Stimulated activated naive CD8-positive, alpha-beta T cell treated with anti-CD3 and anti-CD28 coated beads, Interleukin-15, Interleukin-2, amounts not matched to agents 100 ng/mL and 50 ng/mL, for 24 hours (primary cell): ENCODE data around the gene PLEKHA1.

ENCODE experiments used
- H3K27ac Mint-ChIP-seq: one replicate; pipeline ENCODE4 v1.8.0; 2021; ENCODE audit warnings: mild to moderate bottlenecking, mixed read lengths
- H3K27me3 Mint-ChIP-seq: one replicate; pipeline ENCODE4 v1.8.0; 2021; ENCODE audit warnings: mixed read lengths
- H3K36me3 Mint-ChIP-seq: one replicate; pipeline ENCODE4 v1.8.0; 2021; ENCODE audit warnings: low read depth, mixed read lengths
- H3K4me1 Mint-ChIP-seq: one replicate; pipeline ENCODE4 v1.8.0; 2021; ENCODE audit warnings: low read depth, mixed read lengths
- H3K4me3 Mint-ChIP-seq: one replicate; pipeline ENCODE4 v1.8.0; 2021; ENCODE audit warnings: mild to moderate bottlenecking, mixed read lengths
- H3K9me3 Mint-ChIP-seq: one replicate; pipeline ENCODE4 v1.8.0; 2021; ENCODE audit warnings: mixed read lengths

Gene PLEKHA1

DNA sequence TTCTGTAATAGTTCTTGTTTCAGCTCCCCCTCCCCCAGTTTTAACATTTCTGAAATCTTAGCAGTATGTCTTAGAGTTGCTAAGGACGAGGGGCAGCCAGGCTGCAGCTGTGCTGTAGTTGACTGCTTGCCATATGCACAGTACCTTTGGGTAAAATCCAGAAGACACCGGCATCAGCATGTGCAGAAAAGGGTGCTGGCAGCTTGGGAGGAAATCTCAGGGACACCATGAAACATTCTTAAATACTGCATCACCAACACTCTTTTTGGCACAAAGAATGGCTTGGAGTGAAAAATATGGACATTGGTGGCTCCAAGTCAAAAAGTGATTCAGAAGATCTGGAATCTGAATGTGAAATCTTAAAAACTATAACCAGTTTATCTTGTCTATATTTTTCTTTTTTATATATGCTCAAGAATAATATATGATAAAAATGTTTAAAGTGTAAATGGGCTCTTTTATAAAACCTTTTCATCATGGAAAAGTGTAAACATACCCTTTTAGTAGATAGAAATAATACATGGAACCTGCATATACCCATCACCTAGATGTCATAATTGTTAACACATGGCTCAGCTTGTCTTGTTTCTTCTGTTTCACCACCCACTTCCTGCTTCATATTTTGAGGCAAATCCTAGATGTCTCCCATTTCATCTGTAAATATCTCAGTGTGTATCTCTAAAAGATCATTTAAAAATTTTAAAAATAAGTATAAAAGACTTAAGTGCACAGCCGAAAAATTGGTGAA is 45.5 kb downstream of the PLEKHA1 start:
- peaks cover 52% of the 10 kb centered on the region for H3K36me3 Mint-ChIP-seq
- H3K9me3 Mint-ChIP-seq, result peaks cover 4% of the 10 kb centered on the region
- H3K4me1 Mint-ChIP-seq, result peaks cover 90% of the 10 kb centered on the region
- H3K4me3 Mint-ChIP-seq, result no peak overlapping the region
- H3K27me3 Mint-ChIP-seq, result no peaks in the 10 kb centered on the region
- H3K27ac Mint-ChIP-seq, result no peak overlapping the region

DNA sequence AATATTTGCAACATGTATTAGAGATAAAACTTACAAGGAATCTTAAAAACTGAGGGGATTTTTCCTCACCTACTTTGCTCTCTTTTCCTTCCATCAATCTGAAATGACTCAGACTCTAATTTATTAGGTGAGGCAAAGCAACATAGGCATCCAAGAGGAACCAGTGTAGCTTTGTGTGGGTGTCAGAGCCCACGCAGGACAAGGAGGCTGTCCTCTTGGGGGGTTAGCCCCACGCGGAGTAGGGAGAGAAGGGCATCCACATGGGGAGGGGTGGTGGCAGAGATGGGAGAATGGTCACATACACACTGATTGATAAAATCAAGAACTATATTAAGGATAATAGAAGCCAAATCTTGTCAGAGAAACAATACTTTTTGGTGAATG is 46.1 kb downstream of the PLEKHA1 start:
- H3K4me1 Mint-ChIP-seq, result peaks cover 84% of the 10 kb centered on the region
- H3K4me3 Mint-ChIP-seq, result no peak overlapping the region
- H3K27me3 Mint-ChIP-seq, result no peaks in the 10 kb centered on the region
- peaks cover 4% of the 10 kb centered on the region for H3K9me3 Mint-ChIP-seq
- peak overlapping the region; percentile 56 for H3K27ac Mint-ChIP-seq
- H3K36me3 Mint-ChIP-seq, result peaks cover 49% of the 10 kb centered on the region

DNA sequence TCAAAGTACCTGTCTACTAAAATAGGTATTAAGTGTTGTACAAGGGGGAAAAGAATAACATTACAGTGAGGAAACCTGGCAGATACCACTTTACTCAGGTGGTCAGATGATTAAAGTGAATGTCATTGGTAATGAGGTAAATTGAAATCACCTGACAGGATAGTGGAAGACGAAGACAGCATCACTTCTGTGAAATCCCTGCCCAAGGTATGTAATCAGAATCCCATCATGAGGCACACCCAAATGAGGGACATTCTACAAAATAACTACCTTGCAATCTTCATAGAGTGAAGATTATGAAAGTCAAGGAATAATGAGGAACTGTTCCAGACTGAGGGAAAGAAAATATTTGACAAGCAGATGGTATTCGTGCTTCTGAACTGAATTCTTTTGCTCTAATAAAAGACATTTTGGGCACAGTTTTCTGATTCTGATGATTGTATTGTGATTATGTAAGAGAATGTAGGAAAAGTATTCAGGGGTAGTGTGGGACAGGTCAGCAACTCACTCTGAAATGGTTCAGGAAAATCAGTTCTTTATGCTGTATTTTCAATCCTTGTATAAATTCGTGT is 46.6 kb downstream of the PLEKHA1 start:
- Mint-ChIP-seq H3K9me3 (peaks cover 4% of the 10 kb centered on the region), H3K4me1 (peaks cover 79% of the 10 kb centered on the region), H3K27ac (peak overlapping the region; percentile 56)

DNA sequence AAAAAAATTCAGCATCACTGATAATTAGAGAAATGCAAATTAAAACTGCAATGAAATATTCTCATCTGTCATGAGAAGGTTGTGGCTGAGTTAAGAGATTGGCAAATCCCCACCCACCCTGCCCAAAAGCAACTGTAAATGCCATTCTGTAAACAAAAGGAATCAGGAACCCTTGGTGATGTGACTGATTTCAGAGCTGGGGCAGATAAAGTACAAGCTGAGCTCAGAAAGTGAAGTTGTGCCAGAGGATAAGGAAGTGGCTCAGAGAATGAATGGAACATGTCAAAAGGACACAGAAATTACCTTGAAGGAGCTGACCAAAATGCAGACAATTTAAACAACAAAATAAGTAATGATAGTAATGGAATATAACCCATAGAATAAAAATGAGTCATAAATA is 47.2 kb downstream of the PLEKHA1 start:
- Mint-ChIP-seq H3K36me3 (peaks cover 44% of the 10 kb centered on the region), H3K4me1 (peaks cover 76% of the 10 kb centered on the region)

More for the DNA sequence above, 46.6 kb downstream of the PLEKHA1 start:
- H3K27me3 Mint-ChIP-seq, result no peaks in the 10 kb centered on the region
- peaks cover 48% of the 10 kb centered on the region for H3K36me3 Mint-ChIP-seq
- H3K4me3 Mint-ChIP-seq, result peak overlapping the region; percentile 21

DNA sequence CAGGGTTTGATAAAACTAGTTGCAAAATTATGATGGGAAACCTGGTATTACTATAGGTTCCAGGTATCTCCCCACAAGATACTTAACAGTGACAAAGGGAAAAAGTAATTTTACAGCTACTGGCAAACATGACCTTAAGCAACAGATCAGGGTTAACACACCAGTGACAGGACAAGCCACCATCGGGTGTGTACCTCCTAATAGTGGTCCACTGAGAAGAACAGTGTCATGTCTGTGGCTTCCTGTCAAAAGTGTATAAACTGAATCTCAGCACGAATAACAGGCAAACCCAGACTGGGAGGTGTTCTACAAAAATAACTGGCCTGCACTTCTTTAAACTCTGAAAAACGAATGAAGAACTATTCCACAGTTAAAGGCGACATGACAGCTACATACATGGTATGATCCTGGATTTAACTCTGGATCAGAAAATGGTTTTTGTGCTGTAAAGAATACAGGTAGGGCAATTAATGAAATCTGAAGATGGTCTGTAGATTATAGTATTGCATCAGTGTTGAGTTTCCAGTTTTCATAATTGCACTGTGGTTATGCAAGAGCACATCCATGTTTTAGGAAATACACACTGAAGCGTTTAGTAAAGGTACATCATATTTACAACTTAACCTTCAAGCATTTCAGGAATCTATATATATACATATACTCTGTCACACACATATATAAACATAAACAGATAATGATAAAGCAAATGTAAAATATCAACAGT is 47.9 kb downstream of the PLEKHA1 start:
- H3K27me3 Mint-ChIP-seq, result no peaks in the 10 kb centered on the region
- peaks cover 40% of the 10 kb centered on the region for H3K36me3 Mint-ChIP-seq
- no peaks in the 10 kb centered on the region for H3K9me3 Mint-ChIP-seq
- H3K4me1 Mint-ChIP-seq, result peaks cover 76% of the 10 kb centered on the region
- H3K4me3 Mint-ChIP-seq, result no peak overlapping the region
- no peak overlapping the region for H3K27ac Mint-ChIP-seq

More for the DNA sequence above, 47.2 kb downstream of the PLEKHA1 start:
- Mint-ChIP-seq H3K9me3 (peaks cover 4% of the 10 kb centered on the region), H3K27me3 (no peaks in the 10 kb centered on the region), H3K4me3 (no peak overlapping the region), H3K27ac (no peak overlapping the region)

DNA sequence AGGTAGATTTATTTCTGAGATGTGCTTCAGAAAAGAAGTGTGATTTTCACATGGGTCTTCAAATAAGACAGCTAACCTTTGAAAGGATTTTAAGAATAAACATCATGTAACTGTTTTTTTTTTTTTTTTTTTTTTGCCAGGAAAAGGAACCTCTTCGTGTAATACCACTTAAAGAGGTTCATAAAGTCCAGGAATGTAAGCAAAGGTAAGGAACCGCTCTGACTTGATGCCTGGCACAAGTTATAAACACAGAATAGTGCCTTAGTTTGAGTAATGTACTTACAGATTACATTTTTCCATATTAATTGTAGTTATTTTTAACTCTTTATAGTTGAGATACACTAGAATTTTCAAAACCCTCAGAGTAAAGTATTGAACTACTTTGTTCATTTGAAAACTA is 49.6 kb downstream of the PLEKHA1 start:
- Mint-ChIP-seq H3K9me3 (no peaks in the 10 kb centered on the region), H3K4me3 (no peak overlapping the region), H3K4me1 (peaks cover 62% of the 10 kb centered on the region), H3K27ac (no peak overlapping the region), H3K27me3 (no peaks in the 10 kb centered on the region), H3K36me3 (peaks cover 26% of the 10 kb centered on the region)

DNA sequence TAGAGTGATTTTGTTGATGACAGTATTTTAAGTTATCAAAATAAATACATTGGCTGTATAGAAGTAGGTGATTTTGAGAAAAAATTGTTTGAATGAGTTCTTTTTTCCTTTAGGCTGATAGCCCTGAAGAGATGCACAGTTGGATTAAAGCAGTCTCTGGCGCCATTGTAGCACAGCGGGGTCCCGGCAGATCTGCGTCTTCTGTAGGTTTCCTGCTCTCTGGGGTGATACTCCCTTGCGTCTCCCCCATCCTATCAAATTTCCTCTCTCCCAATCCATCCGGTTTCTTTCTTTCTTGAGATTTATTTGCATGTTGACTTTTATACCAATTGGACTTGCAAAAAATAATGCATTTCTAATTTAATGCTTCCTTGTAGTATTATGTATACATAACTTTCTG is 52.3 kb downstream of the PLEKHA1 start:
- Mint-ChIP-seq H3K4me1 (peaks cover 34% of the 10 kb centered on the region), H3K9me3 (no peaks in the 10 kb centered on the region), H3K36me3 (peaks cover 22% of the 10 kb centered on the region), H3K27ac (no peak overlapping the region), H3K4me3 (no peak overlapping the region), H3K27me3 (no peaks in the 10 kb centered on the region)

DNA sequence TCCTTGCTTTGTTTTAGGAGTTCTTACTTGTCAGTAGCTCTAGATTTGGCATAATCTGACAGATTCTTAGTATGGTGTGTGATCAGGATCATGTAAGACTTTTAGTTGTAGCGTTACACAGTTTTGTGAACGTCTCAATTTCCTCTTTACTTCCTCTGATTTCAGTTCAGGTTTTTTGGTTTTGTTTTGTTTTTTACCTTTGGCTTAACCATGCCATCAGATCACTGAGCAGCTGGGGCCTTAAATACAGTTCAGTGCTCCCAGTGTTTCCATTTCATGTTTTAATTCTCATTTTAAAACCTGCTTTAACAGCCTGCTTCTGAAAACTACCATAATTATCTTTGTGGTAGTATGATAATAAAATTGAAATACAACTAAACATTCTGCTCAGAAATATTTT is 52.8 kb downstream of the PLEKHA1 start:
- no peaks in the 10 kb centered on the region for H3K27me3 Mint-ChIP-seq
- H3K27ac Mint-ChIP-seq, result no peak overlapping the region
- no peak overlapping the region for H3K4me3 Mint-ChIP-seq
- peaks cover 24% of the 10 kb centered on the region for H3K36me3 Mint-ChIP-seq
- peaks cover 30% of the 10 kb centered on the region for H3K4me1 Mint-ChIP-seq
- no peaks in the 10 kb centered on the region for H3K9me3 Mint-ChIP-seq

DNA sequence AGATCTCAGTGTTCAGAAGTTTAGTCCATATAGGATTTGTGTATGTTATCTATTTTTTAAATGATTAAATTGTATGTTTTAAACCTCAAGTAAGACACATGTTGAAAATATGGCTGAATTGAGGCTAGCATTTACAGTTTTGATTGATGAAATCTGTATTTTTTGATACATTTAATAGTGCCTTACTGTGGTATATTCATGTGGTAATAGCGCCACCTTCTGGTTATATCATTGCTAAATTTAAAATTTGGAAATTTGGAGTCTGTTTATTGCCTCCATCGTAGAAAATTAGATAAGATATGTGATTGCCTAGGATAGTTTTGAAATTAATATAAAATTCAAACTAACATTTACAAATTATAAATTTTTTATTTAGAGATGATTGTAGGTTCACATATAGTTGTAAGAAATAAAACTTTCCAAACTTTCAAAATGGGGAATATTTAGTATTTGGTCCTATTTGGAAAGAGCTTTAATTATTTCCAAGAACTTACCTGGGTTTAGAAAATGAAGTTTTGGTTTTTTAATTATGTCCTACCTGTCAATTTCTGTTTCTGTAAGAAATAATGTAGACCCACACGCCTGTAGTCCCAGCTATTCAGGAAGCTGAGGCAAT is 60.8 kb downstream of the PLEKHA1 start:
- Mint-ChIP-seq H3K27ac (no peak overlapping the region), H3K9me3 (peaks cover 2% of the 10 kb centered on the region), H3K36me3 (peaks cover 6% of the 10 kb centered on the region), H3K4me1 (no peaks in the 10 kb centered on the region), H3K27me3 (no peaks in the 10 kb centered on the region), H3K4me3 (no peak overlapping the region)

DNA sequence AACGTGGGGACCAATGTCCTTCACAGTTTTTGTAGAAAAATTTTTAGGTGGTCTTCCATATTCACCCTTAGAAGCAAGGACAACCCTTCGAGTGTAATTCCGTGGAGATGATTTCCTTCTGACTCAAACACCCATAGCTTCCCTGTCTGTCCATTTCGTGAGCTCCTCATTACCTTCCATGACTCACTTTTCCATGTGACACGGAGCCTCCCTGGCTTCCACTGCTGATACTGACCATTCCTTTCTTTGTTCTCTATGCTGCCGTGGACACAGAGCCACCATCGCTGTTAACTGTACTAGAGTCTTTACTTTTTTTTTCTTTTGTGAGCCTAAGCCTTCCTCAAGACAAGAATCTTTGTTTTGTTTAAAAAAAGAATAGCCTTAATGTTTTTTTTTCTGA is 67.5 kb downstream of the PLEKHA1 start:
- Mint-ChIP-seq H3K9me3 (peaks cover 3% of the 10 kb centered on the region), H3K27ac (no peak overlapping the region), H3K4me3 (no peak overlapping the region), H3K4me1 (no peaks in the 10 kb centered on the region), H3K36me3 (no peaks in the 10 kb centered on the region), H3K27me3 (peaks cover 7% of the 10 kb centered on the region)

DNA sequence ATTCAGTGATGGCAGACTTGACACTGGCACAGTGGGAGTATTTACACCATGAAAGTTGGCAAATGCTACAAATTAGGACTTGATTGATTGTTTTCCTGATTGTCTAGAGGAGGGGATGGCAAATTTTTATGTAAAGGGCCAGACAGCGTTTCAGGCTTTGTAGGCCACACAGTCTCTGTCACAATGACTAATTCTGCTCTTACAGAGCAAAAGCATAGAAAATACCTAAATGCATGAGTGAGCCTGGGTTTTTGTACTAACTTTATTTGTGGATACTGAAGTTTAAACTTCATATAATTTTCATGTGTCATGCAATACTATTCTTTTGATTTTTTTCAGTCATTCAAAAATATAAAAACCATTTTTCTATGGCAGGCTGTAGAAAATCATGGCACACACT is 71.0 kb downstream of the PLEKHA1 start:
- H3K9me3 Mint-ChIP-seq, result no peaks in the 10 kb centered on the region
- H3K36me3 Mint-ChIP-seq, result no peaks in the 10 kb centered on the region
- no peak overlapping the region for H3K27ac Mint-ChIP-seq
- peaks cover 19% of the 10 kb centered on the region for H3K27me3 Mint-ChIP-seq
- no peak overlapping the region for H3K4me3 Mint-ChIP-seq
- no peaks in the 10 kb centered on the region for H3K4me1 Mint-ChIP-seq

DNA sequence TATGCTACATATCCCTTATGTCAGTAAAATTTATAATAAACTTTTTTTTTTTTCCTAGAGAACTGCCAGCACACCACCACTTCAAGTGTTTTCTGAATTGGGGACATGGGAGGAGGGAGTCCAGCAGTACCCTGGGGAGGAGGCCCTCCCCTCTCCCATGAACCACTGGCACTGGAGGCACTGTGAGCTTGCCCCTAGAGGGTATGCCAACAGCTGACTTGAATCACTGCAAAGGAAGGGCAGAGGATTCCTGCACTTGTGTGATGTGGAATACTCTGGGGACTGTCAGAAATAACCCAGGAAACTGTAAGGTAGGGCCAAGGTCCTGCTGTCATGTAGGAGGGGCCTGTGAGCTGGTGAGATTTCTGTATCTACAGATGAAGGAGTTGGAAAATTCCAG is 71.4 kb downstream of the PLEKHA1 start:
- Mint-ChIP-seq H3K9me3 (no peaks in the 10 kb centered on the region), H3K4me1 (no peaks in the 10 kb centered on the region), H3K27me3 (peaks cover 23% of the 10 kb centered on the region), H3K4me3 (no peak overlapping the region), H3K36me3 (no peaks in the 10 kb centered on the region), H3K27ac (no peak overlapping the region)

DNA sequence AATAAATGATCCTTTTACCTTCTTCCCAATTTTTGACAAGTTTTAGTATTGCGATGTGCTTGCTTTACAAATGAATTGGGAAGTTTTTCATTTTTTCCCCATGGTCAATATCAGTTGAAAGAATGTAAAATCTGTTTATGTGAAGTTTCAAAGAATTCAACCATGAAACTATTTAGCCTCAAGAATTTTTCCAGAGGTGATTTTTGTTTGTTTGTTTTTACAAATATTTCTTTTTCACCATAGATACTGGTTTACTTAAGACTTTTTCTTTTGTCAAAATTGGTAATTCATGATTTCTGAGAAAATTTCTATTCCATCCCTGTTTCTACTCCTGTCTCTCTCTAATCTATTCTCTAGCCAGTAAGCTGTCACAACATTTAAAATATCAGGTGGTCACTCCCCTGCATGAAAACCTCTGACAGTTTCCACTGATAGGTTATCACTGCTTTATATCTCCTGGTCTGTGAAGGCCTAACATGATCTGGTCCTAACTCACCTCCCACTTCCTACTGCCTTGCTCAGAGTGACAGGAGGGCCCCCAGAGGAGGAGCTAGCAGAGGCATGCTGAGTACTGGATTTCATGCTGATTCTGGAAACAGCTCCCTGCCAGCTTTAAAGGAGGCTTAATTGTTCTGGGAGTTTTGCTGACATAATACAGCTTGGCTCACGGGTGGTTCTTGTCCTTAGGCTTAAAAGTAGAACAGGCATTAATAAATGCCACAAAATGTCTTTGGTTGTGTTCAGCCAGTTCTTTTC is 72.3 kb downstream of the PLEKHA1 start:
- Mint-ChIP-seq H3K36me3 (no peaks in the 10 kb centered on the region), H3K4me1 (no peaks in the 10 kb centered on the region), H3K27me3 (peaks cover 28% of the 10 kb centered on the region), H3K9me3 (no peaks in the 10 kb centered on the region), H3K4me3 (no peak overlapping the region), H3K27ac (no peak overlapping the region)

DNA sequence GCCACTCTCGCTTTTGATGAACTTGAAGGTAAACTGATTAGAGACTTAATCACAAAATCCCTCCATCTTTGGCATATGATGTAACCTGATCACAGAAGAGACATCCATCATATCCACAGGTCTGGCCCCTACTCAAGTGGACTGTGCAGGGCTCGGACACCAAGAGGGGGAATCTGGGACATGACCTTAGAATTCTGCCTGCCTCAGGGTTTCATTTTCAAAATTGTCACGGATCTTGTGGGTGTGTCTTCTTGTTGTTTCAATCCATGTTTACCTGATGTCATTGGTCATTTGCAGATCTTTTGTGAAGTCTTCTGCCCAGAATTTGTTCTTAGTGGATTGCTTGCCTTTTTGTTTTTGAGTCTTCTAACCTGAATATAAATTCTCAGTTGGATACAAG is 74.1 kb downstream of the PLEKHA1 start:
- no peaks in the 10 kb centered on the region for H3K36me3 Mint-ChIP-seq
- H3K4me1 Mint-ChIP-seq, result no peaks in the 10 kb centered on the region
- no peaks in the 10 kb centered on the region for H3K9me3 Mint-ChIP-seq
- no peak overlapping the region for H3K4me3 Mint-ChIP-seq
- no peak overlapping the region for H3K27ac Mint-ChIP-seq
- H3K27me3 Mint-ChIP-seq, result peaks cover 33% of the 10 kb centered on the region
